IPS-11a (cell line): Measurements from ENCODE around the gene GOLGA1.

ENCODE experiments used
- H3K4me3 ChIP-seq: one replicate; pipeline ENCODE4 v1.5.1; 2013; ENCODE audit warnings: low read depth, low read length, control low read depth

Gene GOLGA1

GRCh38 chr9:124885551-124885950 lies 55.3 kb downstream of the GOLGA1 start:
- H3K4me3 ChIP-seq, result no peak overlapping the region

GRCh38 chr9:124884376-124884775 lies 56.5 kb downstream of the GOLGA1 start:
- H3K4me3 ChIP-seq, result no peak overlapping the region

- H3K4me3 ChIP-seq, result no peak overlapping the region
Measured at GRCh38 chr9:124882231-124882630, 58.7 kb downstream of the GOLGA1 start.

GRCh38 chr9:124881138-124881743 lies 59.6 kb downstream of the GOLGA1 start:
- H3K4me3 ChIP-seq, result no peak overlapping the region

- no peak overlapping the region for H3K4me3 ChIP-seq
Measured at GRCh38 chr9:124880501-124880900, 60.4 kb downstream of the GOLGA1 start.

GRCh38 chr9:124879226-124879625 lies 61.7 kb downstream of the GOLGA1 start:
- no peak overlapping the region for H3K4me3 ChIP-seq

GRCh38 chr9:124878518-124878917 lies 62.4 kb downstream of the GOLGA1 start:
- H3K4me3 ChIP-seq, result no peak overlapping the region

GRCh38 chr9:124878021-124878420 lies 62.9 kb downstream of the GOLGA1 start:
- no peak overlapping the region for H3K4me3 ChIP-seq

- no peak overlapping the region for H3K4me3 ChIP-seq
Measured at GRCh38 chr9:124877021-124877782, 63.7 kb downstream of the GOLGA1 start.

- H3K4me3 ChIP-seq, result no peak overlapping the region
Measured at GRCh38 chr9:124875501-124875900, 65.4 kb downstream of the GOLGA1 start.

GRCh38 chr9:124873664-124874063 lies 67.2 kb downstream of the GOLGA1 start:
- H3K4me3 ChIP-seq, result no peak overlapping the region

GRCh38 chr9:124871156-124871561 lies 69.7 kb downstream of the GOLGA1 start:
- H3K4me3 ChIP-seq, result no peak overlapping the region

GRCh38 chr9:124870723-124871122 lies 70.2 kb downstream of the GOLGA1 start:
- H3K4me3 ChIP-seq, result no peak overlapping the region

- H3K4me3 ChIP-seq, result peak overlapping the region; percentile 94
Measured at GRCh38 chr9:124869986-124870560, 70.8 kb downstream of the GOLGA1 start.

GRCh38 chr9:124869466-124869985 lies 71.4 kb downstream of the GOLGA1 start:
- peak overlapping the region; percentile 94 for H3K4me3 ChIP-seq

GRCh38 chr9:124868511-124869465 lies 72.1 kb downstream of the GOLGA1 start:
- peak overlapping the region; percentile 94 for H3K4me3 ChIP-seq

GRCh38 chr9:124863371-124863871 lies 77.5 kb downstream of the GOLGA1 start:
- no peak overlapping the region for H3K4me3 ChIP-seq

- H3K4me3 ChIP-seq, result peak within 1 kb of the TSS; percentile 97
Measured at GRCh38 chr9:124861342-124862229, 79.3 kb downstream of the GOLGA1 start, which contains the start of the genes ARPC5L and RPL35. TSS of gene ARPC5L (plus strand) at chr9:124862130. CDS start at chr9:124869291, 7,161 bp downstream. TSS of gene RPL35 (minus strand) at chr9:124861957. CDS start at chr9:124861912, 45 bp downstream.

GRCh38 chr9:124860582-124861341 lies 80.1 kb downstream of the GOLGA1 start:
- peak overlapping the region; percentile 97 for H3K4me3 ChIP-seq
